CD4-positive, alpha-beta T cell treated with Interleukin-6 for 4 hours (primary cell): Measurements from ENCODE around the gene TCIRG1.
A peak's percentile ranks its signal among the peaks of the same experiment; 100 is the strongest.

ENCODE experiments used
- DNase-seq: peaks from one replicate; pipeline ENCODE4 v3.0.0-alpha.2; 2020; ENCODE audit warnings: mixed read lengths

TCIRG1 gene

GRCh38 chr11:68017980-68018729, 20.7 kb upstream of the TCIRG1 start:
- DNase-seq, result no peak

GRCh38 chr11:68018730-68019190, 20.1 kb upstream of the TCIRG1 start:
- no peak for DNase-seq

DNA sequence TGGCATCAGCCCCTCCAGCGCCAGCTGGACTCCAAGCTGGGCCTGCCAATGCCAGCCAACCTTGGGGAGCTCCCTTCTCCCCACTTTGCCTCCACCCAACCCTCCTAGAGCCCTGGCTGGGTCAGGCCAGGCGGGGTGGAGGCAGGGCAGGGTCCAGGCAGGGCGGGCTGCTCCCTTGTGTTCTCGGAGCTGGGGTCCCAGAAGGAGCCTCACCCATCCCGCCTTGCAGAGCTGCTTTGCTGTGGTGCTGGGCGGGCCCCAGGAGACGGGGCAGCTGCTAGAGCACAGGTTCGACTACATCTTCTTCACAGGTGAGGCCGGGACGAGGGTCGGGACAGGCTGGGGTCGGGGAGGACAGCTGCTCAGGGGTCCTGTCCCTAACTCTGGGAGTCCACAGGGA, 19.3 kb upstream of the TCIRG1 start:
- DNase-seq, result no peak

DNA sequence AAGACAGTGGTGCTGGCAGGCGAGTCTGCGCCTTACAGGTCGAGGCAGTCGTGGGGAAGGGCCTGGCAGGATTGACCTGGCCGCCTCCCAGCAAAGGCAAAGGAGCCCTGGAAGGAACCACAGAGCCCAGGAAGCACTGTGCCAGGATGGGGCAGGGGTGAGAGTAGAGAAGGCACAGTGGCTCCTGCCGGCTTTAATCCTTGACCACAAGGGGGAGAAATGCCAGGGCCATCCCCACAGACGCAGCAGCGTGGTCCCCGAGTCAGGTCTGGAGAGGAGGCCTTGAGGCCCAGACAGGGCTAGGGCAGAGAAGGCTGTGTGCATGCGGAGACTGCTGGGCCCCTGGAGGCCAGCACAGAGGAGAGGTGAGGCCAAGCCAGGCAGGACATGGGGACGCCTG, 18.2 kb upstream of the TCIRG1 start:
- DNase-seq, result no peak

DNA sequence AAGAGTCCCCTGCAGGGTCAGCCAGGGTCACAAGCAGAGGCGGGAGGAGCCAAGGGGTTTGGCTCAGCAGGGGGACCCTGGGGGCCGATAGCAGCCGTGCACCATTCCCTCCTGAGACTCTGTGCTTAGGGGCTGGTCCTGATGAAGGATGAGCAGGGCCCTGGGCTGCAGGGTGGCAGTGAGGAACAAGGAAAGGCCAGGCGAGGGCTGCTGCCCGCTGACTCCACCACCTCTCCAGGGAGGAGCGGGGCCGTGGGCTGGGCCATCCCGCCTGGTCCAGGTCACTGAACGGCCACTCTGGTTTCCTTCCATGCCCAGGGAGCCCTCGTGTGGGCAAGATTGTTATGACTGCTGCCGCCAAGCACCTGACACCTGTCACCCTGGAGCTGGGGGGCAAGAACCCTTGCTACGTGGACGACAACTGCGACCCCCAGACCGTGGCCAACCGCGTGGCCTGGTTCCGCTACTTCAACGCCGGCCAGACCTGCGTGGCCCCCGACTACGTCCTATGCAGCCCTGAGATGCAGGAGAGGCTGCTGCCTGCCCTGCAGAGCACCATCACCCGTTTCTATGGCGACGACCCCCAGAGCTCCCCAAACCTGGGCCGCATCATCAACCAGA, 17.5 kb upstream of the TCIRG1 start:
- no peak for DNase-seq

DNA sequence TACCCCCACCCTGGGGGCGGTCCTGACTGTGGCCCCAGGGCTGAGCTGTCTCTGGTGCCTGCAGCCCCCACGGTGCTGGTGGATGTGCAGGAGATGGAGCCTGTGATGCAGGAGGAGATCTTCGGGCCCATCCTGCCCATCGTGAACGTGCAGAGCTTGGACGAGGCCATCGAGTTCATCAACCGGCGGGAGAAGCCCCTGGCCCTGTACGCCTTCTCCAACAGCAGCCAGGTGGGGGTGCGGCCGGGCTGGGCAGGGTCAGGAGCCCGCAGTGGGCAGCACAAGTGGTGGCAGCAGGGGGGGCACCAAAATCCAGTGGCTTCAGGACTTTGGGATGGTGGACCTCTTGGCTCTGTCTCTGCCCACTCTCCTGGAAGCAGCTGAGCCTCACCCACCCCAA, 16.3 kb upstream of the TCIRG1 start:
- no peak for DNase-seq

DNA sequence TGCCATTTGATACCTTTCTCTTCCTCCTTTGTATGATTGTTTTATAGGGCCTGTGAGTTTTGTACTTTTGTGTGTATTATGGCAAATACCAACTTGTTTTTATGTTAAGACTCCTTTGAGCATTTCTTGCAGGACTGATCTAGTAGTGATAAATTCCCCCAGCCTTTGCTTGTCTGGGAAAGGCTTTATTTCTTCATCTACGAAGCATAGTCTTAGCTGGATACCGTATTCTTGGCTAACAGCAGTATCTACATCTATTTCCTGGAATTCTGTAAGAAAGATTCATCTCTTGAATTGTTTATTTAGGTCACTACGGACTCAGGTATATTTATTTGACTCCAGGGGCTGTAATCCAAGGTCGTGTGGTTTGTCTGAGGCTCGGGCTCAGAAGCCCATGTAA, 14.3 kb upstream of the TCIRG1 start:
- DNase-seq, result no peak

GRCh38 chr11:68025047-68025446, 13.8 kb upstream of the TCIRG1 start:
- no peak for DNase-seq

DNA sequence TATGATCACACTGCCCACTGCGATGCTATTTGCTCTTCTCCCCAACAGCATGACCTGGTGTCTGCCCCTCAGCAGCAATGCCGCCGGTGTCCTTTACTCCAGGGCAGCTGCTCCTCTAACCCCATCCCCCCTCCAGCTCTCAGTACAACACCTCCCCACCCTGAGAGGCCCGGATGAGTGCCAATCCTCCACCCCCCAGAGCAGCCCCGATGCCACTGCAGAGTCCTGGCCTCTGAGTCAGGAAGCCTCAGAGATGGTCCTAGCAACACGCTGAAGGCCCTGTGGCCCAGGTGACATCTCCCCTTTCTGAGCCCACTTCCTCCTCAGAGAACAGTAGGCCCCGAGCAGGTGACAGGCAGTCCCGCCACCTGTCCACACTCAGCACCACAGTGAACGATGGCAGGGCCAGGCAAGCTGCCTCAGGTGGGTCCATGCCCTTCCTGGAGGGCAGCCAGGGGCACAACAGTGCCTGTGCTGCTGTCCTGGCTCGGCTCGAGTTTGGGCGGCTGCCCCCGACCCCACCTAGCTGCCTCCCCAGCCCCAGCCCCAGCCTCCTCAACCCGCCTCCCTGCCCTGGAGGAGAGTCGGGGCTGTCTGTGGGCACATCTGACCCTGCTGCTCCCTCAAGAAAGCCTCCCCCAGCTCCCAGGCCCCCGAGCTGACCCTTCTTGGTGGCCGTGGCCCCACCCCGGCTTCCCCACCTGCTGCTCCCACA, 12.3 kb upstream of the TCIRG1 start:
- no peak for DNase-seq

DNA sequence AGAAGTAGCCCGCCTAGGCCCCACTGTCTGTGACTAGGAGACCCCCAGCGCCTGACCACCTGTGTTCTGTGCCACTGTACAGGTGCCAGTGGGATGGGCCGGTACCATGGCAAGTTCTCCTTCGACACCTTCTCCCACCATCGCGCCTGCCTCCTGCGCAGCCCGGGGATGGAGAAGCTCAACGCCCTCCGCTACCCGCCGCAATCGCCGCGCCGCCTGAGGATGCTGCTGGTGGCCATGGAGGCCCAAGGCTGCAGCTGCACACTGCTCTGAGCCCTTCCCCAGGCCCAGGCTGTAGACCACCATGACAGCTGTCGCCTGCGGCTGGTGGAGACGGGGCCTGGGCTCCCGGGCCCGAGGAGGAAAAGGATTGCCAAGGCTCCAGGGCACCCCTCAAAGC, 11.2 kb upstream of the TCIRG1 start:
- no peak for DNase-seq

- DNase-seq, result no peak
These were observed 9.9 kb upstream of the TCIRG1 start for GRCh38 chr11:68028802-68029545.

DNA sequence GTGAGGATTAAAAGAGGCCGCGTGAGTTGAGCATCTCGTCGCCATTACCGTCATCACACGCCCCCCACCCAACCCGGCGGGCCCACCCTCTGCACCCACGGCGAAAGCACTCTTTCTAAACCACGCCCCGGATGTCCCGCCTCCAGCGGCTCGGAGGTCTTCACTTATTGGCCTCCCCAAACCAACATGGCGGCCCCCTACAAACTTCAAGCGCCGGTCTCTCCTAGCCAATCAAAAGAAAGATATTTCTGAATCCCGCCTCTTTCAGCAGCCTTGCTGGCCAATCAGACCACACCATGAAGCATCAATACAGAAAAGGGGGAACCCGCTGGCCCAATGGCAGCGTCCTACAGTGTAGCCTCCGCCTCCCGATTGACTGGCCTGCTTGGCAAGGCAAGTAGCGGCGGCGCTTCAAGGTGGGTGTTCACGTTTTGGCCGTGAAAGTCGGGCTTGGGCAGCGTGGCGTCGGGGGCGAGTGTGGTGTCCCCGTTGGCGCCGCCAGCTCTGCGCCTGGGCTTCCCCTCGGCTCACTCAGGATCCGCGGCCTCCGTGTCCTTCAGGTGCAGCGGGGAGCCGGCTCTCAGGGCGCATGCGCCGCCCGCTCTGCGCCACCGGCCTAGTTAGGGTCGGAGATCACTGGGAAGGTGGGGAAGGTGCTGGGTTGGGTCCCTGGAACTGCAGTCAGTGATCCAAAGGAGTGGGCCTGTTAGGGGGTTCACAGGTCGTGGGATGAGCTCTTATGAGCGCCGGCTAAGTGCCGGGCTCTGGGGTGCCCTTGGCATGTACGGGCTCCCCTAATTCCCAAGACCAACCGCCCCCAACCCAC, 8.3 kb upstream of the TCIRG1 start, which contains the start of gene NDUFS8:
TSS of gene NDUFS8 (plus strand) at position 364 of the 826 bp plus-strand sequence. CDS start 1,471 bp downstream, outside the sequence.
- DNase-seq, result peak; percentile 99

- DNase-seq, result peak; percentile 45
These were observed 7.7 kb upstream of the TCIRG1 start for GRCh38 chr11:68031144-68031464.

GRCh38 chr11:68032003-68032402, 6.8 kb upstream of the TCIRG1 start:
- DNase-seq, result no peak

DNA sequence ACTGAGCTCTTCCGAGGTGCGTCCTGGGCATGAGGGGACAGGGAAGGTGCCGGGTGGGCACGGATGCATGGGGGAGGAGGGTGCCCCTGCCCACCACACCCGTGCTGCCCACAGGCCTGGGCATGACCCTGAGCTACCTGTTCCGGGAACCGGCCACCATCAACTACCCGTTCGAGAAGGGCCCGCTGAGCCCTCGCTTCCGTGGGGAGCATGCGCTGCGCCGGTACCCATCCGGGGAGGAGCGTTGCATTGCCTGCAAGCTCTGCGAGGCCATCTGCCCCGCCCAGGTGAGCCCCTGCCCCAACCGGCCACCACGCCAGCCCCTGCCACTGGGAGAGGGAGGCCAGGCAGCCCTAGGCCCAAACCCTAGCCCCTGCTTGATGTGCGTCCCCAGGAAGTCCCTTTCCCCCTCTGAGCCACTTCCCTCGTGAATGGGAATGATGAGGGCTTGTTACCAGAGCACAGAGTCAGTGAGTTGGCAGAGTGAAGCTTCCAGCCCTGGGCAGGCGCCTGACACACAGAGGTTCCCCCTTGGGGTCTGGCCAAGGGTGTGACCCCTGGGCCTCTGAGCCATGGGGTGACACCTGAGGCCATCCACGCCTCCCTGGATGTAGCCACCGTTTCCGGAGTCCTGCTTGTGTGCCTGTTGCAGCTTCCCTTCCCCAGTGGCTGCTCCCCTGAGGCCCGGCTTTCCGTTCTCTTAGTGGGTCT, 5.7 kb upstream of the TCIRG1 start:
- DNase-seq, result no peak

DNA sequence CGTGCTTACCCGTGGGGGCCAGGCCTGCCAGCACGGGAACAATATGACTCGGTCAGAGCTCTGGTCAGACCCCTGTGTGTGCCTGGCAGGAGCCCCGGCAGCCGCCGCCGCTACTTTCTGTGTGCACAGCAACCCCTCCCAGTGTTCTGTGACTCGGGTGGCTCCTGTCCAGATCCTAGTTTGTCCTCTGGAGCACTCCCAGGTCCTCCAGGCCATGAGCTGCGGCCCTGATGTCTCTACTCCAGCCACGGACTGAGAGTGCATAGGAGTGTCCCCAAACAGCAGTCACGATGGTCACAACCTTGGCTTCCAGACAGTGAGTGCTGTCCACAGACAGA, 5.1 kb upstream of the TCIRG1 start:
- DNase-seq, result no peak

DNA sequence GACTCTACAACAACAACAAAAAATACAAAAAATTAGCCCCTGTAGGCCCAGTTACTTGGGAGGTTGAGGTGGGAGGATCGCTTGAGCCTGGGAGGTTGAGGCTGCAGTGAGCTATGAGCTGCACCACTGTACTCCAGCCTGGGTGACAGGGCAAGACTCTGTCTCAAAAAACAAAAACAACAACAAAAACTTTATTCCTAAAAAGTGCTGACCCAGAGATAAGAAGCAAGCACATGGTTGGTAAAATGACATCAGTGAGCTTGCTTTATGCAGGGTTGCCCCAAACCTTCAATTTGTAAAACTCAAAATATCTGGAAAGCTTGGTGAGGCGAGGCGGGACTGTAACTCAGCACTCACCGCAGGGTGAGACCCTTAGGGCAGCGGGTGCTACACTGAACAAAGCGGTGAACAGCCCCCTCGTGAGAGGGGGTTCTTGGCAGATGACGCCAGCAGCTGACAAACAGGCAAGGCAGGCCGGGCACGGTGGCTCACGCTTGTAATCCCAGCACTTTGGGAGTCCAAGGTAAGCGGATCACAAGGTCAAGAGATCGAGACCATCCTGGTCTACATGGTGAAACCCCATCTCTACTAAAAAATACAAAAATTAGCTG, 3.5 kb upstream of the TCIRG1 start:
- no peak for DNase-seq

GRCh38 chr11:68036141-68036716, 2.6 kb upstream of the TCIRG1 start:
- DNase-seq, result no peak

- DNase-seq, result peak; percentile 33
These were observed 2.0 kb upstream of the TCIRG1 start for GRCh38 chr11:68036717-68037239.

DNA sequence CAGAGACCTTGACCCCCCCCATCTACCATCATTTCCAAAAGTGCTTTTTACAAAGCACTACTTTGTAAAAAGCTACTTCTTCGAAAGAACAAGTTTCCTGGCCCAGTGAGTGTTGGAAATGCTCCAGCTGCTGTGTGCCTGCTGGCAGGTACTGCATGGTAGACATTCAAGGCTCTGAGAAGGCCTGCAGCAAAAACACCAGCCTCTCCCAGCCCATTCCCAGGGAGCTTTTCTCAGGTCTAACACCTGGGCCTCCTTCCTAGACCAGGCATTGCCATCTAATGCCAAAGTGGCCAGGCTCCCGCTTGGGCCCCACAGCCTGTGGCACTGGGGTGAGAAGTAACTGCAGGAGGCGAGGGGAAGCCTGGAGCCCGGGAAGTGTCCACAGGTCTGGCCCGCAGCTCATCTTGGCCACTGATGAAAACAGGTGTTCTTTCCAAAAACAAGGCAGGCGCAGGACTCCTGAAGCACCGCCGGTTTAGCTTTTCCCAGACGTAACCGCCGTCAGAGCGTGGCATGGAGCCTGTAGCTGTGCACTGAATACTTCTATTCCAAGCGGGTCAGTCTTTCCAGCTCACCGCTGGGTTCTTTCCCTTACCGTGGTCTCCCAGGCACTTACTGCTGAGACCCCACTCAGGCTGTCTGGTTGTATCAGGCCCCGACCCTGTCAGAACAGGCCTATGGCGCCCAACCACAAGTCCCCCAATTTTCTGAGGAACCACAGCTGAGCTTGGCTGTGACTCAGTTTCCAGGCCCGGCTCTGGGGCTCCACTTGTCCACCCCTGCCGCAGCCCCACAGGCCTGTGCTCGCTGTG, 1.2 kb upstream of the TCIRG1 start:
- no peak for DNase-seq
